ENCODE results near the gene PCSK5.

Gene PCSK5

GRCh38 chr9:75985515-75985914, 95.0 kb downstream of the PCSK5 start:
- Histone ChIP-seq H3K9me3 (no peaks in the 10 kb centered on the region), H3K27ac (no peak overlapping the region)

GRCh38 chr9:75988663-75989062, 98.2 kb downstream of the PCSK5 start:
- no peaks in the 10 kb centered on the region for H3K36me3 ChIP-seq
- no peak overlapping the region for H3K27ac ChIP-seq
- no peaks in the 10 kb centered on the region for H3K4me1 ChIP-seq (ENCODE audit: control insufficient read depth in 1 of 2, insufficient read depth in 1 of 2, low read depth in 1 of 2, low read length in 1 of 2)
- no peak overlapping the region for H3K4me3 ChIP-seq (ENCODE audit: low read depth in 1 of 2, low read length in 1 of 2)
- H3K9me3 ChIP-seq: no peaks in the 10 kb centered on the region
- TF ChIP-seq CTCF (IDR thresholded peaks at IDR 0.05): no peak
- H3K27me3 ChIP-seq: no peaks in the 10 kb centered on the region

More at GRCh38 chr9:75985515-75985914, 95.0 kb downstream of the PCSK5 start:
- Histone ChIP-seq H3K4me1 (ENCODE audit: control insufficient read depth in 1 of 2, insufficient read depth in 1 of 2, low read depth in 1 of 2, low read length in 1 of 2) (no peaks in the 10 kb centered on the region), H3K36me3 (no peaks in the 10 kb centered on the region), H3K27me3 (no peaks in the 10 kb centered on the region), H3K4me3 (ENCODE audit: low read depth in 1 of 2, low read length in 1 of 2) (no peak overlapping the region)
- no peak for TF ChIP-seq CTCF (IDR thresholded peaks at IDR 0.05)

GRCh38 chr9:75990156-75990555, 99.7 kb downstream of the PCSK5 start:
- no peak overlapping the region for H3K27ac ChIP-seq
- no peak overlapping the region for H3K4me3 ChIP-seq (ENCODE audit: low read depth in 1 of 2, low read length in 1 of 2)
- no peaks in the 10 kb centered on the region for H3K27me3 ChIP-seq
- no peaks in the 10 kb centered on the region for H3K9me3 ChIP-seq
- H3K36me3 ChIP-seq: no peaks in the 10 kb centered on the region
- H3K4me1 ChIP-seq (ENCODE audit: control insufficient read depth in 1 of 2, insufficient read depth in 1 of 2, low read depth in 1 of 2, low read length in 1 of 2): no peaks in the 10 kb centered on the region
- no peak for TF ChIP-seq CTCF (IDR thresholded peaks at IDR 0.05)

- Histone ChIP-seq H3K27ac (no peak overlapping the region), H3K36me3 (no peaks in the 10 kb centered on the region), H3K9me3 (no peaks in the 10 kb centered on the region), H3K4me1 (ENCODE audit: control insufficient read depth in 1 of 2, insufficient read depth in 1 of 2, low read depth in 1 of 2, low read length in 1 of 2) (no peaks in the 10 kb centered on the region), H3K27me3 (no peaks in the 10 kb centered on the region), H3K4me3 (ENCODE audit: low read depth in 1 of 2, low read length in 1 of 2) (no peak overlapping the region)
- no peak for TF ChIP-seq CTCF (IDR thresholded peaks at IDR 0.05)
These were observed 100.3 kb downstream of the PCSK5 start for GRCh38 chr9:75990576-75991304.

GRCh38 chr9:75992482-75993206, 102.2 kb downstream of the PCSK5 start:
- Histone ChIP-seq H3K27ac (no peak overlapping the region), H3K36me3 (no peaks in the 10 kb centered on the region), H3K4me1 (ENCODE audit: control insufficient read depth in 1 of 2, insufficient read depth in 1 of 2, low read depth in 1 of 2, low read length in 1 of 2) (no peaks in the 10 kb centered on the region), H3K9me3 (no peaks in the 10 kb centered on the region), H3K27me3 (no peaks in the 10 kb centered on the region), H3K4me3 (ENCODE audit: low read depth in 1 of 2, low read length in 1 of 2) (no peak overlapping the region)
- TF ChIP-seq CTCF (IDR thresholded peaks at IDR 0.05): no peak
